NOMO-1 treated with DMSO at 0.1 percent for 48 hours (cell line): ENCODE results near the gene TMEM267.
A peak's percentile ranks its signal among the peaks of the same experiment; 100 is the strongest.
"Not testable (repeated sequence)": the region's sequence is repeated elsewhere in the genome, so short reads cannot be mapped to it uniquely, and the experiment has no call there.

Experiments
- DNase-seq: peaks from one replicate; lab custom pipeline; 2025; ENCODE audit not compliant: unreplicated experiment; lab: John Stamatoyannopoulos, UW

The TMEM267 gene

GRCh38 chr5:43461066-43461465, 22.6 kb downstream of the TMEM267 start:
- DNase-seq: no peak

GRCh38 chr5:43456556-43456955, 27.1 kb downstream of the TMEM267 start:
- DNase-seq: no peak

- DNase-seq: not testable (repeated sequence)
These were observed 42.1 kb downstream of the TMEM267 start for GRCh38 chr5:43441575-43441974.

GRCh38 chr5:43437062-43437660, 46.5 kb downstream of the TMEM267 start:
- DNase-seq: no peak

GRCh38 chr5:43433382-43433781, 50.3 kb downstream of the TMEM267 start:
- no peak for DNase-seq

GRCh38 chr5:43432486-43433375, 50.9 kb downstream of the TMEM267 start:
- DNase-seq: peak; percentile 37

GRCh38 chr5:43429706-43430105, 54.0 kb downstream of the TMEM267 start:
- DNase-seq: no peak

- no peak for DNase-seq
These were observed 54.6 kb downstream of the TMEM267 start for GRCh38 chr5:43429016-43429415.

- no peak for DNase-seq
These were observed 56.4 kb downstream of the TMEM267 start for GRCh38 chr5:43427306-43427705.

GRCh38 chr5:43425983-43426382, 57.7 kb downstream of the TMEM267 start:
- no peak for DNase-seq

- DNase-seq: not testable (repeated sequence)
These were observed 60.6 kb downstream of the TMEM267 start for GRCh38 chr5:43423086-43423485.

- no peak for DNase-seq
These were observed 61.5 kb downstream of the TMEM267 start for GRCh38 chr5:43422143-43422542.

GRCh38 chr5:43421450-43422133, 62.1 kb downstream of the TMEM267 start:
- no peak for DNase-seq

- DNase-seq: no peak
These were observed 63.4 kb downstream of the TMEM267 start for GRCh38 chr5:43420241-43420640.

GRCh38 chr5:43418561-43418960, 65.1 kb downstream of the TMEM267 start:
- DNase-seq: no peak

- no peak for DNase-seq
These were observed 66.8 kb downstream of the TMEM267 start for GRCh38 chr5:43416803-43417394.

GRCh38 chr5:43415935-43416802, 67.5 kb downstream of the TMEM267 start:
- no peak for DNase-seq

- no peak for DNase-seq
These were observed 69.7 kb downstream of the TMEM267 start for GRCh38 chr5:43413966-43414365.

- DNase-seq: no peak
These were observed 71.0 kb downstream of the TMEM267 start for GRCh38 chr5:43412644-43413043.

- no peak for DNase-seq
These were observed 71.5 kb downstream of the TMEM267 start, which contains the start of gene CCL28 for GRCh38 chr5:43412156-43412555. Gene CCL28, minus strand, starts transcription at chr5:43412391. Its CDS starts 75 bp downstream, at chr5:43412316.
